Neural progenitor cell (in vitro differentiated cells): Measurements from ENCODE around the gene TAF4. TPM values are rescaled to one million over a fixed set of nuclear protein-coding genes. Genes with fewer than 3 reads are reported as not detected.

Experiments
- DNase-seq: peaks from one replicate; pipeline ENCODE4 v3.0.0-alpha.2; 2016; ENCODE audit warnings: low spot score
- H2AFZ ChIP-seq: fragments of 200-600 bp; sonication (generic); replicated peaks from 2 replicates; pipeline ENCODE4 v1.6.1; 2016; ENCODE audit warnings: antibody characterized with exemption
- H3F3A ChIP-seq: fragments of 200-600 bp; sonication (generic); 2 replicates; pipeline ENCODE4 v1.6.1; 2016; ENCODE audit warnings: antibody characterized with exemption, low read depth
- H3K27ac ChIP-seq: fragments of 200-600 bp; sonication (generic); 2 replicates; pipeline ENCODE4 v1.5.1; 2016; ENCODE audit warnings: mild to moderate bottlenecking
- H3K27me3 ChIP-seq: fragments of 200-600 bp; sonication (generic); 2 replicates; pipeline ENCODE4 v1.6.1; 2016; ENCODE audit warnings: mild to moderate bottlenecking, moderate library complexity
- H3K36me3 ChIP-seq: fragments of 200-600 bp; sonication (generic); 2 replicates; pipeline ENCODE4 v1.5.1; 2016
- H3K4me1 ChIP-seq: fragments of 200-600 bp; sonication (generic); 2 replicates; pipeline ENCODE4 v1.6.1; 2016; ENCODE audit warnings: mixed run types
- H3K4me2 ChIP-seq: fragments of 200-600 bp; sonication (generic); 2 replicates; pipeline ENCODE4 v1.6.1; 2016
- H3K4me3 ChIP-seq: fragments of 200-600 bp; sonication (generic); 2 replicates; pipeline ENCODE4 v1.5.1; 2016
- H3K79me2 ChIP-seq: fragments of 200-600 bp; sonication (generic); 2 replicates; pipeline ENCODE4 v1.6.1; 2016; ENCODE audit warnings: low read depth
- H3K9ac ChIP-seq: fragments of 200-600 bp; sonication (generic); 2 replicates; pipeline ENCODE4 v1.6.1; 2016
- H3K9me3 ChIP-seq: fragments of 200-600 bp; sonication (generic); 2 replicates; pipeline ENCODE4 v1.5.1; 2016; ENCODE audit warnings: low read depth
- H4K20me1 ChIP-seq: fragments of 200-600 bp; sonication (generic); 2 replicates; pipeline ENCODE4 v1.6.1; 2016; ENCODE audit warnings: low read depth
- H3K27ac Mint-ChIP-seq: 3 replicates; pipeline ENCODE4 v1.8.0; 2021; ENCODE audit warnings: mixed read lengths
- H3K27me3 Mint-ChIP-seq: 2 replicates; pipeline ENCODE4 v1.8.0; 2022; ENCODE audit warnings: low read depth, mild to moderate bottlenecking, inconsistent platforms, moderate library complexity, mixed read lengths; ENCODE audit not compliant: insufficient read depth
- H3K36me3 Mint-ChIP-seq: 3 replicates; pipeline ENCODE4 v1.8.0; 2021; ENCODE audit warnings: mixed read lengths
- H3K4me1 Mint-ChIP-seq: 3 replicates; pipeline ENCODE4 v1.8.0; 2021; ENCODE audit warnings: mixed read lengths
- H3K4me3 Mint-ChIP-seq: 3 replicates; pipeline ENCODE4 v1.8.0; 2021; ENCODE audit warnings: mild to moderate bottlenecking, moderate library complexity, mixed read lengths
- H3K9me3 Mint-ChIP-seq: 3 replicates; pipeline ENCODE4 v1.8.0; 2020; ENCODE audit warnings: mixed read lengths
- EZH2 ChIP-seq: fragments of 200-600 bp; sonication (generic); IDR thresholded peaks from 2 replicates; pipeline ENCODE4 v1.6.1; 2017; ENCODE audit warnings: antibody characterized with exemption, mild to moderate bottlenecking, moderate library complexity
- EZH2phosphoT487 ChIP-seq: fragments of 200-600 bp; sonication (generic); IDR thresholded peaks from 2 replicates; pipeline ENCODE4 v1.6.1; 2017; ENCODE audit warnings: antibody characterized with exemption
- total RNA-seq: library from RNA; depleted of rRNA; stranded (reverse); fragments of >200 nt; gene quantifications from 2 replicates; pipeline ENCODE4 v1.2.3, GENCODE V29; 2015; ENCODE audit warnings: low replicate concordance
- TF ChIP-seq, protein P1 (sequence below): fragments of 200-600 bp; sonication (generic); IDR thresholded peaks from 2 replicates; pipeline ENCODE4 v1.5.1; 2017; ENCODE audit warnings: antibody characterized with exemption, mild to moderate bottlenecking

Gene TAF4
- total RNA-seq, 1 donor from 2014 or later, result 9.9 TPM

- H3K4me3 ChIP-seq, result no peak overlapping the region
- peaks cover 23% of the 10 kb centered on the region for H3K36me3 Mint-ChIP-seq
- no peaks in the 10 kb centered on the region for H3K27me3 Mint-ChIP-seq
- peaks cover 4% of the 10 kb centered on the region for H3K4me1 Mint-ChIP-seq
- no peaks in the 10 kb centered on the region for H3K9me3 ChIP-seq
- H3K27ac Mint-ChIP-seq, result no peak overlapping the region
- H3K79me2 ChIP-seq, result no peaks in the 10 kb centered on the region
- H2AFZ ChIP-seq, result no peak overlapping the region
- no peaks in the 10 kb centered on the region for H3K27me3 ChIP-seq
- peaks cover 2% of the 10 kb centered on the region for H3K36me3 ChIP-seq
- no peak overlapping the region for H3K27ac ChIP-seq
- H3K9ac ChIP-seq, result no peak overlapping the region
- H3K4me3 Mint-ChIP-seq, result no peak overlapping the region
- DNase-seq, result no peak
- no peak overlapping the region for H3K4me2 ChIP-seq
- peaks cover 4% of the 10 kb centered on the region for H3F3A ChIP-seq
- TF ChIP-seq, protein P1, sequence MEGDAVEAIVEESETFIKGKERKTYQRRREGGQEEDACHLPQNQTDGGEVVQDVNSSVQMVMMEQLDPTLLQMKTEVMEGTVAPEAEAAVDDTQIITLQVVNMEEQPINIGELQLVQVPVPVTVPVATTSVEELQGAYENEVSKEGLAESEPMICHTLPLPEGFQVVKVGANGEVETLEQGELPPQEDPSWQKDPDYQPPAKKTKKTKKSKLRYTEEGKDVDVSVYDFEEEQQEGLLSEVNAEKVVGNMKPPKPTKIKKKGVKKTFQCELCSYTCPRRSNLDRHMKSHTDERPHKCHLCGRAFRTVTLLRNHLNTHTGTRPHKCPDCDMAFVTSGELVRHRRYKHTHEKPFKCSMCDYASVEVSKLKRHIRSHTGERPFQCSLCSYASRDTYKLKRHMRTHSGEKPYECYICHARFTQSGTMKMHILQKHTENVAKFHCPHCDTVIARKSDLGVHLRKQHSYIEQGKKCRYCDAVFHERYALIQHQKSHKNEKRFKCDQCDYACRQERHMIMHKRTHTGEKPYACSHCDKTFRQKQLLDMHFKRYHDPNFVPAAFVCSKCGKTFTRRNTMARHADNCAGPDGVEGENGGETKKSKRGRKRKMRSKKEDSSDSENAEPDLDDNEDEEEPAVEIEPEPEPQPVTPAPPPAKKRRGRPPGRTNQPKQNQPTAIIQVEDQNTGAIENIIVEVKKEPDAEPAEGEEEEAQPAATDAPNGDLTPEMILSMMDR, result no peak
- TF ChIP-seq EZH2phosphoT487 (no peak), EZH2 (no peak)
- peaks cover 1% of the 10 kb centered on the region for H4K20me1 ChIP-seq
- no peaks in the 10 kb centered on the region for H3K9me3 Mint-ChIP-seq
- no peaks in the 10 kb centered on the region for H3K4me1 ChIP-seq
These were observed 95.9 kb downstream of the TAF4 start for GRCh38 chr20:61969806-61970205.

GRCh38 chr20:61968932-61969331 is 96.7 kb downstream of the TAF4 start:
- H3K79me2 ChIP-seq, result no peaks in the 10 kb centered on the region
- H3K4me1 ChIP-seq, result no peaks in the 10 kb centered on the region
- Mint-ChIP-seq H3K36me3 (peaks cover 20% of the 10 kb centered on the region), H3K27ac (no peak overlapping the region), H3K4me3 (no peak overlapping the region), H3K4me1 (peaks cover 4% of the 10 kb centered on the region), H3K9me3 (no peaks in the 10 kb centered on the region), H3K27me3 (no peaks in the 10 kb centered on the region)
- no peaks in the 10 kb centered on the region for H3K27me3 ChIP-seq
- peaks cover 9% of the 10 kb centered on the region for H3F3A ChIP-seq
- no peak for DNase-seq
- H3K4me3 ChIP-seq, result no peak overlapping the region
- peaks cover 3% of the 10 kb centered on the region for H4K20me1 ChIP-seq
- H3K9ac ChIP-seq, result no peak overlapping the region
- TF ChIP-seq EZH2phosphoT487 (no peak), EZH2 (no peak)
- no peaks in the 10 kb centered on the region for H3K9me3 ChIP-seq
- no peak overlapping the region for H2AFZ ChIP-seq
- no peak overlapping the region for H3K4me2 ChIP-seq
- no peaks in the 10 kb centered on the region for H3K36me3 ChIP-seq
- no peak overlapping the region for H3K27ac ChIP-seq

DNA sequence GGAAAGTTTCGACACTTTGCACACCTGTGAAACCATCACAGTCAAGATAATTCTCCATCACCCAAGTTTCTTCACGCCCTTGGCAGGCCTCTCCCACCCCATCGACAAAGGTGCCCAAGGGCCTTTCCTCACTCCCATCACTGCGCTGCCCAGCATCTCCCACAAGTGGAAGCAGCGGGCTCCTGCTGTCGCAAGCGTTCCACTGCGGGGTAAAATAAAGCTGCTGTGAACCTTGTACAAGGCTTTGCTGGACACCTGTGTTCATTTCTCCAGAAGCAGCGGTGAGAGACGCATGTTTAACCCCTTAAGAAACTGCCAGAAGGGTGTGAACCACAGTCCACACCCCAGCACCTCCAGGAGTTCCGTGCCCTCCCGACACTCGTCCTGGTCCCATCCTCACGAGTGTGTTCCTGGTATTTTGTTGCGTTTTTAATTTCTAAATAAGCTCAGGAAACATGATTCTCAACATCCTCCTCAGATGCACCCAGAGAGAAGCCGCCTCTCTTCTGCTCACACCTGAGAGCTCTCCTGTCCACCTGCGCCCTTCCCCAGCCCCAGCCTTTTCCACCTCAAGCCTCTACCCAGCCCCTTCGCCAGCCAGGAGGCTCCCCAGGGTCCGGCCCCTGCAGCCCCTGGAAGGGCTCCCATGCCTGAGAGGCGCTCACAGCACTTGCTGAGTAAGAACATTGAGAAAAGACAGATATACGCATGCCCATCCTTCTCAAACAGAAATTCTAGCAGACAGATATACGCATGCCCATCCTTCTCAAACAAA is 97.5 kb downstream of the TAF4 start:
- Histone ChIP-seq H3K4me2 (no peak overlapping the region), H3F3A (peaks cover 9% of the 10 kb centered on the region), H3K79me2 (no peaks in the 10 kb centered on the region), H3K4me3 (no peak overlapping the region), H3K36me3 (no peaks in the 10 kb centered on the region), H4K20me1 (peaks cover 3% of the 10 kb centered on the region), H3K4me1 (no peaks in the 10 kb centered on the region), H3K27ac (no peak overlapping the region), H3K9ac (no peak overlapping the region), H3K9me3 (no peaks in the 10 kb centered on the region), H2AFZ (no peak overlapping the region), H3K27me3 (no peaks in the 10 kb centered on the region)
- Mint-ChIP-seq H3K27me3 (no peaks in the 10 kb centered on the region), H3K27ac (no peak overlapping the region), H3K4me1 (peaks cover 4% of the 10 kb centered on the region), H3K36me3 (peaks cover 16% of the 10 kb centered on the region), H3K4me3 (no peak overlapping the region), H3K9me3 (no peaks in the 10 kb centered on the region)
- no peak for TF ChIP-seq EZH2
- TF ChIP-seq EZH2phosphoT487, result no peak
- DNase-seq, result no peak

GRCh38 chr20:61967300-61967699 is 98.4 kb downstream of the TAF4 start:
- Histone ChIP-seq H3K4me3 (no peak overlapping the region), H2AFZ (no peak overlapping the region), H3K9ac (no peak overlapping the region), H4K20me1 (peaks cover 3% of the 10 kb centered on the region), H3F3A (peaks cover 9% of the 10 kb centered on the region), H3K27me3 (no peaks in the 10 kb centered on the region), H3K27ac (no peak overlapping the region), H3K36me3 (no peaks in the 10 kb centered on the region), H3K9me3 (no peaks in the 10 kb centered on the region), H3K4me1 (no peaks in the 10 kb centered on the region), H3K79me2 (no peaks in the 10 kb centered on the region), H3K4me2 (no peak overlapping the region)
- no peak overlapping the region for H3K4me3 Mint-ChIP-seq
- peaks cover 7% of the 10 kb centered on the region for H3K36me3 Mint-ChIP-seq
- no peaks in the 10 kb centered on the region for H3K9me3 Mint-ChIP-seq
- no peak for TF ChIP-seq EZH2
- TF ChIP-seq EZH2phosphoT487, result no peak
- TF ChIP-seq, protein P1, result no peak
- no peaks in the 10 kb centered on the region for H3K27me3 Mint-ChIP-seq
- no peak overlapping the region for H3K27ac Mint-ChIP-seq
- DNase-seq, result no peak
- H3K4me1 Mint-ChIP-seq, result peaks cover 4% of the 10 kb centered on the region
